Amniotic stem cell (primary cell): ENCODE measurements around the gene THOC1.

Source experiments
- DNase-seq: peaks from one replicate; lab custom pipeline; 2025; lab: John Stamatoyannopoulos, UW

Gene THOC1

GRCh38 chr18:213505-213904 lies 54.3 kb downstream of the THOC1 start:
- no peak for DNase-seq

DNA sequence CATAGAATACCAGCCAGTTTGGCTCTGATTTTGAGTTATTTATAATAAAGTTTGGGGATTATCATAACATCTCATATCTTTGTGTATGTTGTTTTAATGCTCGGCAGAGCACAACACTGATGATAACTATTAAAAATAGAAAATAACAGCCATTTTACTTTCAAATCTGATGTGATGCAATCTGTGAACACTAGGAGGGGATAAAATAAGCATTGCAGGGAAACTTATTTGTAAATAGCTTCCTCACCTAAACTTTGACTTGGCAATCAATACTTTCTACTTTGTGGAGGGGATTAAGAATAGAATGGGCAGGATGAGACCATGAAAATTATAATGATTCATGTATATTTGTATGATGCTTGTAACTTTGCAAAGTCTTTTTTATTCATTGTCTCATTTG lies 55.1 kb downstream of the THOC1 start:
- no peak for DNase-seq

DNA sequence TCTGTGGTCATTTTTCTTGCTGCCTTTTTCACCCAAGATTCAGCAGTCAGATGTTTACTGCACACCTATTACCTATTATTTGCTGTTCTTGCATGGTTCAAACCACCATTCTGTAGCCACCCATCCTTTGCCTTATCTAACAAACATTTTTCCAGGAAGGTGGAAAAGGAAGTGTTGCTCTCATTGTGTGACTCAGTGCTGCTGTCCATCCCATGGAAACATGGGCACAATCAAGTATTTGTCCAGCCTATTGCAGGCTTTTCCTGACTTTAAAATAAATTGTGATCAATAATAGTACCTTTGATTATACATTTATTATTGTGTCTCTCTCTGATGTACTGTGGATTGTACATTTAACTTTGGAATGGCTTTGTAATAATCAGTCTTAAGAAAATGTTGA lies 56.3 kb downstream of the THOC1 start:
- no peak for DNase-seq

- DNase-seq, result no peak
These were observed 57.1 kb downstream of the THOC1 start for GRCh38 chr18:210733-211132.

- no peak for DNase-seq
These were observed 57.8 kb downstream of the THOC1 start for GRCh38 chr18:210075-210474.

DNA sequence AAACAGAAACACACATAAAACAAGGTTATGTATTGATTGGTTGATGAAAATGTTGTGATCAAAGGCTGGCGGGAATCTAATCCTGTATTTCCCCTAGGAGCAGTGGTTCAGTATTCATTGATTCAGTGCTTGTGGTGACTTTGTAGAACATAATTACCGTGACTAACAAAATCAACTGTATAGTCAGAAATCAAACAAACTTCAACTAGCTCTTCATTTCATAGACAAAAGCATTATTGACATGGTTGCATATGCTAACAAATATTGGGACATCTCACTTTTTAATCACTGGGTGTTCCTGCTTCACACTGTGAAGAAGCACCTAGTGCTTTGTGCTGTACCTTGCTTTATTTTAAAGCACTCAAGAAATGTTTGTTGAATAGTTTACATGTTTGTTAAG lies 68.1 kb downstream of the THOC1 start:
- DNase-seq, result no peak

- no peak for DNase-seq
These were observed 68.6 kb downstream of the THOC1 start for GRCh38 chr18:199214-199613.

DNA sequence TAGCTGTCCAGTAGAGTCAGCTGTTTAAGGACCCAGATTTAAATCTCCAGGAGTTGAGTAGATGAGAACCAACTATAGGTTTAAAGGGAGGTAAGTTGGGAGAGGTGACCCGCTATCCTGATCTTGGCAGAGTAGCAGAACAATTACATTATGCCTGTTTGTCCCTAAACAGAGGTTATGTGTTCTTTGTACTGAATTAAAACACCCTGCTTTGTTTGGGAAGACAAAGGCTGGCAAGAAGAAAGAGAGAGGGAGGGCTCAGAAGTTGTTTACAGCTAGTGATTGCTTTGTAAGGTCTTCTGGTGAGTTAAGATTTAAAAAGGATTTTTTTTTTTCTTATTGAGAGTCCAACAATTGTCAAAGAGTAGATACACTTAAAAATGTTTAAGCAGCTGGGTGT lies 72.2 kb downstream of the THOC1 start:
- DNase-seq, result no peak

DNA sequence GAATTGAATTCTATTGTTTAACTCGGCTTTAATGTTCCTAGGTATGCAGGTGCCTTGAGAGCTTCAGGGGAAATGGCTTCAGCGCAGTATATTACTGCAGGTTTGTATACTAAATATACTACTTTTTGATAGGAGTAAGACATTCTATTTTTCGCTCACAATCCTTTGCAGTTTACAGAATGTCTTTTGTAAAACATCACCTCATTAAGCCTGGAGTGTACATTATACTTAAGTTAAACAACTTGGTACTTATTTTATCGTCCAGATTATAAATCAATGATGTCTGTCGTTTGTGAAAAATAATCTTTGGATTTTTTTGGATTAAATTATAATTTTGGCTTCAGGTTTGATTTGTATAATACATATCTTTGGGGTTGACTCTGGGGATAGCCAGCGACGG lies 75.0 kb downstream of the THOC1 start:
- DNase-seq, result no peak

- DNase-seq, result no peak
These were observed 76.1 kb downstream of the THOC1 start for GRCh38 chr18:191725-192124.

GRCh38 chr18:189254-189653 lies 78.6 kb downstream of the THOC1 start:
- DNase-seq, result no peak

- DNase-seq, result no peak
These were observed 84.1 kb downstream of the THOC1 start for GRCh38 chr18:183769-184168.

GRCh38 chr18:181711-182110 lies 86.1 kb downstream of the THOC1 start:
- DNase-seq, result no peak

DNA sequence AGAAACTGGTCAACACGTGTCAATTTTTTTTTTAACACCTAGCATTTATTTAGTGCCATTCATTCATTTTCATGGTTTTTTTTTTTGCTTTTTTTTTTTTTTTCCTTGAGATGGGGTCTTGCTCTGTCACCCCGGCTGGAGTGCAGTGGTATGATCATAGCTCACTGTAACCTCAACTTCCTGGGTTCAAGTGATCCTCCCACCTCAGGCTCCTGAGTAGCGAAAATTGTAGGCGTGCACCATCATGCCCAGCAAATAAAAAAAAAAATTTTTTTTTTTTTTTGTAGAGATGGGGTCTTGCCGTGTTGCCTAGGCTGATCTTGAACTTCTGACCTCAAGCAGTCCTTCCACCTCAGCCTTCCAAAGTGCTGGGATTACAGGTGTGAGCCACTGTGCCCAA lies 88.3 kb downstream of the THOC1 start:
- DNase-seq, result no peak

DNA sequence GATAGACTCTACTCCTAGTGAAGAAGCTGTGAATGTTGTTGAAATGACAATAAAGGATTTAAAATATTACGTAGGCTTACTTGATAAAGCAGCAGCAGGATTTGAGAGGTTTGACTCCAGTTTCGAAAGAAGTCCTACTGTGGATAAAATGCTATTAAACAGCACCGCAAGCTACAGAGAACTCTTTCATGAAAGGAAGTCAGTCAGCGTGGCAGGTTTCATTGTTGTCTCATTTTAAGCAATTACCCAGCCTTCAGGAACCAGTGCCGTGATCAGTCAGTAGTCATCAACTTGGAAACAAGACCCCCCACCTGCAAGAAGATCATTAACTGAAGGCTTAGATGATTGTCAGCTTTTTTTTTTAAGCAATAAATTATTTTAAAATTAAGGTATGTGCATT lies 95.5 kb downstream of the THOC1 start:
- no peak for DNase-seq
